Fibroblast of villous mesenchyme (primary cell): ENCODE results near the gene CIC. TPM values are rescaled to one million over a fixed set of nuclear protein-coding genes. Genes with fewer than 3 reads are reported as not detected.

ENCODE experiments used
- DNase-seq: peaks from one replicate; pipeline ENCODE4 v3.0.0-alpha.2; 2010; ENCODE audit warnings: low read depth
- H3K4me3 ChIP-seq: 2 replicates; pipeline ENCODE4 v1.5.1; 2011; ENCODE audit warnings: low read depth, mild to moderate bottlenecking, low read length
- CTCF ChIP-seq: IDR thresholded peaks from 2 replicates; pipeline ENCODE4 v1.5.1; 2012; ENCODE audit warnings: low read depth, mild to moderate bottlenecking, low read length; ENCODE audit not compliant: insufficient read depth
- total RNA-seq: library from RNA; depleted of rRNA; stranded (reverse); fragments of >200 nt; gene quantifications from 2 replicates; pipeline ENCODE4 v1.2.3, GENCODE V29; 2012

CIC gene
- total RNA-seq, 1 donor = 23.7 TPM

- peak; percentile 99 for DNase-seq
- H3K4me3 ChIP-seq = peak within 1 kb of the TSS; percentile 90
- no peak for TF ChIP-seq CTCF
Measured at GRCh38 chr19:42242512-42243409, 26.3 kb upstream of the CIC start, which contains the start of gene GSK3A. Gene GSK3A, minus strand, starts transcription at chr19:42242602. Its CDS starts 137 bp downstream, at chr19:42242465.

- DNase-seq = peak; percentile 95
- H3K4me3 ChIP-seq = peak overlapping the region; percentile 81
- TF ChIP-seq CTCF = peak; percentile 59
Measured at GRCh38 chr19:42244347-42245220, 24.5 kb upstream of the CIC start.

- TF ChIP-seq CTCF = no peak
- no peak for DNase-seq
- no peak overlapping the region for H3K4me3 ChIP-seq
Measured at GRCh38 chr19:42245231-42245630, 23.8 kb upstream of the CIC start.

- no peak overlapping the region for H3K4me3 ChIP-seq
- DNase-seq = peak; percentile 84
- peak; percentile 77 for TF ChIP-seq CTCF
Measured at GRCh38 chr19:42246143-42246921, 22.7 kb upstream of the CIC start.

- DNase-seq = no peak
- TF ChIP-seq CTCF = no peak
Measured at GRCh38 chr19:42246922-42247639, 22.0 kb upstream of the CIC start.

More at GRCh38 chr19:42246922-42247639, 22.0 kb upstream of the CIC start:
- no peak overlapping the region for H3K4me3 ChIP-seq
